AG10803 (cell line): ENCODE measurements around the gene OR10P1.
A peak's percentile ranks its signal among the peaks of the same experiment; 100 is the strongest.

Source experiments
- DNase-seq: peaks from one replicate; pipeline ENCODE4 v3.0.0; 2010; ENCODE audit warnings: low read depth
- H3K4me3 ChIP-seq: 2 replicates; pipeline ENCODE4 v1.5.1; 2011; ENCODE audit warnings: mild to moderate bottlenecking, low read length, control low read depth
- CTCF ChIP-seq: conservative IDR thresholded peaks from 2 replicates; pipeline ENCODE4 v1.5.1; 2011; ENCODE audit warnings: mild to moderate bottlenecking, low read length, control low read depth, inconsistent platforms

Gene OR10P1

DNA sequence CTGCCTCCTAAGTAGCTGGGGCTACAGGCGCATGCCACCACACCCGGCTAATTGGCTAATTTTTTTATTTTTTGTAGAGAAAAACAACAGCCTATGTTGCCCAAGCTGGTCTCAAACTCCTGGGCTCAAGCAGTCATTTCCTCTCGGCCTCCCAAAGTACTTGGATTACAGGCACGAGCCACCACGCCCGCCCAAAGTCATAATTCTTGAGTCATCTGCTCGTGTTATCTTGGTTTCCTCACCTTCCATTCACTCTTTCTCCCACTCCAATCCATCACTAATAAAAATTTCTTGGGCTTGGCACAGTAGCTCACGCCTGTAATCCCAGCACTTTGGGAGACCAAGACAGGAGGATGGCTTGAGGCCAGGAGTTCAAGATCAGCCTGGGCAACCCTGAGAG is 39.0 kb downstream of the OR10P1 start:
- TF ChIP-seq CTCF: no peak
- no peak for DNase-seq
- H3K4me3 ChIP-seq: no peak overlapping the region

- DNase-seq: no peak
Observed at GRCh38 chr12:55676707-55677106, 40.0 kb downstream of the OR10P1 start.

GRCh38 chr12:55679691-55680090 is 43.0 kb downstream of the OR10P1 start:
- no peak for TF ChIP-seq CTCF

More at GRCh38 chr12:55676707-55677106, 40.0 kb downstream of the OR10P1 start:
- TF ChIP-seq CTCF: no peak
- H3K4me3 ChIP-seq: no peak overlapping the region

GRCh38 chr12:55681142-55682077 is 44.7 kb downstream of the OR10P1 start:
- peak; percentile 59 for DNase-seq
- peak; percentile 57 for TF ChIP-seq CTCF
- peak overlapping the region; percentile 26 for H3K4me3 ChIP-seq

More at GRCh38 chr12:55679691-55680090, 43.0 kb downstream of the OR10P1 start:
- no peak overlapping the region for H3K4me3 ChIP-seq
- no peak for DNase-seq

DNA sequence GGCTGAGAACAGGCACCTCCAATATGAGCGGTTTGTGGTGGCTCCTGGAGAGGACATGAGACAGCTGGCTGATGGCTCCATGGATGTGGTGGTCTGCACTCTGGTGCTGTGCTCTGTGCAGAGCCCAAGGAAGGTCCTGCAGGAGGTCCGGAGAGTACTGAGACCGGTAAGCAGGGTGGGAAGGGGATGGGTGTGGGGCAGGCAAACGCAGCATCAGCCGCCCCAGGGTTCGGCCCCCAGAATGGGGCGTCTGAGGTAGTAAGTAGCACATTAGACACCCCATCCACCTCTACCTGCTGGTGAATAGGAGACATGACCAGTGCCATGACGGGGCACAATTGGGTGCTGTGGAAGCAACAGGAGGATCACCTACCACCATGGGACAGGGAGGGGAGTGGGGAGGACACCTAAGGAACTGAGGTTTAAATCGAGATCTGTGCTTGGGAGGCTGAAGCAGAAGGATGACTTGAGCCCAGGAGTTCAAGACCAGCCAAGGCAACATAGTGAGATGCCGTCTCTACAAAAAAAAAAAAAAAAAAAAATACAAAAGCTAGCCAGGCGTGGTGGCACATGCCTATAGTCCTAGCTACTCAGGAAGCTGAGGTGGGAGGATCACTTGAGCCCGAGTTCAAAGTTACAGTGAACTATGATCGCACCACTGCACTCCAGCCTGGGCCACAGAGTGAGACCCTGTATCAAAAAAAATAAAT is 45.5 kb downstream of the OR10P1 start:
- no peak overlapping the region for H3K4me3 ChIP-seq
- DNase-seq: no peak

DNA sequence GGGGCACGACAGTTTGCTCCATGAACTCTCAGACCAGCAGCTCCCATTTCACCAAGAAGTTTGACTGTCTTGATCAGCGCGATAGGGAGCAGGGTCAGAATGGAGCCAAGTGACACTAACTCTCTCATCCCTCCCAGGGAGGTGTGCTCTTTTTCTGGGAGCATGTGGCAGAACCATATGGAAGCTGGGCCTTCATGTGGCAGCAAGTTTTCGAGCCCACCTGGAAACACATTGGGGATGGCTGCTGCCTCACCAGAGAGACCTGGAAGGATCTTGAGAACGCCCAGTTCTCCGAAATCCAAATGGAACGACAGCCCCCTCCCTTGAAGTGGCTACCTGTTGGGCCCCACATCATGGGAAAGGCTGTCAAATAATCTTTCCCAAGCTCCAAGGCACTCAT is 47.0 kb downstream of the OR10P1 start:
- H3K4me3 ChIP-seq: no peak overlapping the region
- no peak for TF ChIP-seq CTCF
- no peak for DNase-seq

More for the DNA sequence above, 45.5 kb downstream of the OR10P1 start:
- no peak for TF ChIP-seq CTCF
